NCI-H1436 treated with DMSO at 0.1 percent for 48 hours (cell line): Measurements from ENCODE around the gene ZNF770.
A peak's percentile ranks its signal among the peaks of the same experiment; 100 is the strongest.

Source experiments
- DNase-seq: peaks from one replicate; lab custom pipeline; 2025; lab: John Stamatoyannopoulos, UW

The ZNF770 gene

GRCh38 chr15:34988027-34988902 is at the start of gene ZNF770:
ZNF770 (minus strand) TSS chr15:34988287; CDS start chr15:34983434, 4,853 bp downstream.
- peak; percentile 1 for DNase-seq

DNA sequence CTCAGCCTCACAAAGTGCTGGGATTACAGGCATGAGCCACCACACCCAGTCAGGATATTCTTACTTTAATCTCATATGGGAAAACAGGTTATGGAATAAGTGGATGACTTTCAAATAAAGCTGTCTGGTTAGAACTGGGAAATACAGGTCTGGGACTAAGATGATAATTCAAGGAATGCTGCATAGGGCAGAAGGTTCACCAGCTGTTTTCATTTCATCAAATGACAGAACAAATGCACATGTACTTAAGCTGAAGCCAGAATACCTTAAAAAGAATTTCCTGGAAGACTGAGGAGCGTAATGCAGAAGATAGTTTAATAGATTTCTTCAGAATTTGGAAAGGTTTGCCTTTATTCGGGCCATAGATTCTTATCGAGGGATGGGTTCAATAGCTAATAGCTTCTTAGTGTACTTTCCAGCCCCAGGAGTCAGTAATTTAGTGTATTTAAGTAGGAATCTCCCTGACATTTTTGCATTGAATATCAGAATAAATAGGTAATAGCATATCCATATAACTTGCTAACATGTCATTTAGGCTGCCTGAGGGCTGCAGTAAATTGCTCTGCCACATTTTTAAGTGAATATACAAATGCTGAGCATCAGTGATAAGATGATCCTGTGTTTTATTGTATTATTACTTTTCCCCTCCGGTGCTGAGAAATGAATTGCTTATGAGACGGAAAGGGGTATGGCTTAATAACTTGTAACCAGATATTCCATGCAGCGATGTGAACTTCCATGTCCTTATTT is 40.3 kb upstream of the ZNF770 start:
- DNase-seq: no peak

- DNase-seq: no peak
These were observed 35.7 kb upstream of the ZNF770 start for GRCh38 chr15:35023804-35024203.

- no peak for DNase-seq
These were observed 32.9 kb upstream of the ZNF770 start for GRCh38 chr15:35020974-35021373.

GRCh38 chr15:35019404-35020327 is 31.6 kb upstream of the ZNF770 start:
- DNase-seq: no peak

DNA sequence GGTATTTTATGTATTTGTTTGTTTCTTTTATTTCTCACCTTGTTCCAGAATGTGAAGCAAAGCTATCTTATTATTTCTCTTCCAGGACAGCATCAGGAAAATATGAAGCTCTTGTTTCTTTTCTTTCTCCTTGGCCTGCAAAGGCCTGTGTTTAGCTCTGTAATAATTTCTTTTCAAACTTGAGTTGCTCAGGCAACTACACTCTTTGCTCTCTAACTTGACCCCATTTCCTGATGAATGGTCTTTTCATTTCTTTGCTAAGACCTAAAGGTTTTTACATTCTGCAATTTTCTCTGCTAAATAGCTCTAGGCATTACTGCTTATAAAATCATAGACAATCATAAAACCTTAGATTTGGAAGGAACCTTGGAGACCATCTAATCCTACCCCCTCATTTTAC is 26.2 kb upstream of the ZNF770 start:
- DNase-seq: no peak

DNA sequence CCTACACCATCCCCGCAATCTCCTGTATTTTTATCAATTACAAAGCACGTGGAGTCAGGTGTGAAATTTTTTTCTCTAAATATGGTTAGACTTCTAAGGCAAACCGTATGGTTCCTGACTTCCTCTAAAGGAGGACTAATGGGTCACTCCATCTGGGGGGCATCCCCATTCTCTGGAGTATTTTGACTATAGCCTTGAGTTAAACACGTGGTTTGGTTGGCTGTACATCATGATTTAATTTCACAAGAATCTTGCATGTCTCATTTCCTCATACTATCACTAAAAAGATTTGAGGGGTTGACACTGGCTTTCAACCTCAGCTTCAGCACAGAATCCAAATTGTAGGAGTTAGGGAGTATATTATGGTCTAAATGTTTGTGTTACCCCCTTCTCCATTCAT is 25.3 kb upstream of the ZNF770 start:
- no peak for DNase-seq

DNA sequence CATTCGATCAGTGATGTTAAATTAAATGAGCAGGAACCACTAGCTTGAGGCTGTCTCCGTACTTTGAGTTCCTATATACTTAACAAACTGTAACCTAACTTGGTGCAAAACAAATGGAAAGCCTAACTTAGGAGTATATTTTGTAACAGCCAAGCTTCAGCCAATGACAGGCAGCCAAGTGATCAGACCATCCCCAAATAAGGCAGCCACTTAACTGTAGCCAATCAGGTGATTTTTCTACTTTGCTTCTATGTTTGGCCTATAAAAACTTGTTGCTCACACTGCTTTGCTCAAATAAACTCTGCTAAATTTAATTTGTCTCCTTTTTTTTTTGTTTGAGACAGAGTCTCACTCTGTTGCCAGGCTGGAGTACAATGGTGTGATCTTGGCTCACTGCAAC is 19.3 kb upstream of the ZNF770 start:
- no peak for DNase-seq

DNA sequence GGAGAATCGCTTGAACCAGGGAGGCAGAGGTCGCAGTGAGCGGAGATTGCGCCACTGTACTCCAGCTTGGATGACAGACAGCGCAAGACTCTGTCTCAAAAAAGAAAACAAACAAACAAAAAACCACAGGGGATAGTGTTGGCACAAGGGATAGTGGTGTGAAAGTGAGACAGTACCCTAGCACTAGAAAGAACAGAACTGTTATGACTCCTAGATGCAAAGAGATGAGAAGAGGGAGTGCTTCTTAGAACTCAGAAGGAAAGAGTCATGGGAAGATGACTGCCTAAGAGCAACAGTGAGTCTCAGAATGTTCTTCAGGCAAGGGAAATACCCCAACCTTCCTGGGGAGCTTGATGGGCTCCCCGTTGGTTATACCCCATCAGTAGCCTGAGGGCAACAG is 17.8 kb upstream of the ZNF770 start:
- no peak for DNase-seq

DNA sequence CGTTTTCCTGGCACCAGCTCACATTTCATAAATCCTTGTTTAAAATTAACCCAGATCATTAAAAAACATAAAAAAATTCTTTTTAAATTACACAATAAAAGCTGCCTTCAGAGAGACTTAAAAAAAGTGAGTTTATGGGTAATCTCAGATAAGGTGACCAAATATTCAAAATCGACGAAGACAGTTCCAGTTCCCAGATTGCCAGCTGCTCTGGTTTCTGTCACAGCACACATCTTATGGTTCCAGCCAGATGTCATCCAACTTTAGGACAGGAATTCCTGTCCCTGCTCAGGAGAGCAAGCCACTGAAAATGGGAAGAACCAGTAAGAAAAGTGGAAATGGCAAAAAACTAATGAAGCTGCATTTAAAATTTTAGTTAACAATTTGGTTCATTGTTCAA is 15.8 kb upstream of the ZNF770 start:
- DNase-seq: no peak

DNA sequence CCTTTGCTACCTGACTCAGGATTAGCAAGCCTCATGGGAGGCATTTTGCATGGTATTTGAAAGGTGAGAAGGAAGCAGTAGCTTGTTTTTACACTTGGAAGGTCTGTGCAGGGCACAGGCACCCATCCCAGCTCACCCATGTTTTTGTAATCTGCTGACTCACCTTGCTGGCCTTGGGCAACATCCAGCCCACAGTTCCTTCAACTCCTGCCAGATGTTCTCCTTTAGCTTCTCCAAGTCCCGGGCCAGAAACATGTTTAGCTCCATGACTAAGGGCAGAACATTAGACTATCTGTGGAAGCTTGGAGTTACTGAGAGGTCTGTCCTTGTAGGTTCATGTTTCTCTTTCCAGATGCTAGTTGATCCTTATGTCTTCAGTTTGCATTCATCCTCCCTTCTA is 12.4 kb upstream of the ZNF770 start:
- DNase-seq: no peak

- no peak for DNase-seq
These were observed 11.8 kb upstream of the ZNF770 start for GRCh38 chr15:34999906-35000305.

GRCh38 chr15:34994925-34995324 is 6.8 kb upstream of the ZNF770 start:
- no peak for DNase-seq

GRCh38 chr15:34993877-34994276 is 5.8 kb upstream of the ZNF770 start:
- no peak for DNase-seq

DNA sequence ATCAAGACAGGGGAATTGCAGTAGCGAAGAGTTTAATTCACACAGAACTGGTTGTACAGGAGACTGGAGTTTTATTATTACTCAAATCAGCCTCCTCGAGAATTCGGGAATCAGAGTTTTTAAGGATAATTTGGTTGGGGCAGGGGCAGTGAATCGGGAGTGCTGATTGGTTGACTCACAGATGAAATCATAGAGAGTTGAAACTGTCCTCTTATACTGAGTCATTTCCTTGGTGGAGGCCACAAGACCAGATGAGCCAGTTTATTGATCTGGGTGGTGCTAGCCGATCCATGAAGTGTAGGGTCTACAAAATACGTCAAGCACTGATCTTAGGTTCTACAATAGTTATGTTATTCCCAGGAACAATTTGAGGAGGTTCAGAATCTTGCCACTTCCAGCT is 5.3 kb upstream of the ZNF770 start:
- no peak for DNase-seq

DNA sequence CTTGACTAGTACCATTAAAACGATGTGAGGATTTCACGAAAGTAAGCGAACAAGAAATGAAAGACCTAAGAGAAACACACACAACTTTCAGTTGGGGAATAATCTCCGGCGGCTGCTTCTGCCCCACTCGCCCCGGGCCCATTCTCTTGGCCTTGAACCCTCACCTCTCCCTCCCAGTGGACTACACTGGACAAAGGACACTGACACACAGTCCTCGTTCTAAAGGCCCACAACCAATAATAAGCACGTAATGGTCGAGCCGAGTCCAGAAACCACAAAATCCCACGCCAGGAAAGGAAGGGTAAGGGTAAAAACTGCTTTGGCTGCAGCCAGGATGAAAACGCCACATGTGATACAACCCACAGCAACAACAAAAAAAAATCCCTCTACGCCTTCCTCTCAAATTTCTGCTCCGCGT is 469 bp downstream of the ZNF770 start:
- DNase-seq: no peak

DNA sequence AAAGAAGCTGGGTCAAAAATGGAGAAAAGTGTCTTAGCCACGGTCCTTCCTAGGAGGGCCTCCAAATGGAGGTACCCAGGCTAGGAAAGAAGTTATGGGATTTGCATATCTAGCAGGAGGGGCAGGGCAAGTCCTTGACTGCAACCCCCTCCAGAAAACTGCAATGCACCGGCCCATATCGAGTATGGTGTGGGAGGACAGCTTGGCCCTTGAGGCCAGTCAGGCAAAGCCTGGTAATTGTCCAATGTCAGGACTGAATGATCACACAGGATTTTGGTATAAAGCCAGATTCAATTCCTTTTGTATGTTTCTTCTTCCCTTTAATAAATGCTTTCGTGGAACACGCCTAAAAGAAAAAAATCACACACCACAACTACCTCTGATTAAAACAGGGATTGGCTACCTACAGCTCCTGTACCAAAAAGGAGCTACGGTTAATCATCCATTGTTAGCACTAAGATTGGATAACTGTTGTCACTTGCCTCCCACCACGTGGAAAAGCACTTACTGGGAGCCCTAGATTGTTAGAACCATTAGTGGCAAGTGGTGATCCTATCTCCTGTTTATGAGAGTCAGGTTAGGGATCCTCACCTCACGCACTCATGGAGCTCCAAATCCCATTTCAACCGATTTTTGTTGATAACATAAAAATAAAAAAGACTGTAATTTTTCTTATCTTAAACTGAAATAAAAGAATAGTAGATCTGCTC is 1.2 kb downstream of the ZNF770 start:
- DNase-seq: no peak

DNA sequence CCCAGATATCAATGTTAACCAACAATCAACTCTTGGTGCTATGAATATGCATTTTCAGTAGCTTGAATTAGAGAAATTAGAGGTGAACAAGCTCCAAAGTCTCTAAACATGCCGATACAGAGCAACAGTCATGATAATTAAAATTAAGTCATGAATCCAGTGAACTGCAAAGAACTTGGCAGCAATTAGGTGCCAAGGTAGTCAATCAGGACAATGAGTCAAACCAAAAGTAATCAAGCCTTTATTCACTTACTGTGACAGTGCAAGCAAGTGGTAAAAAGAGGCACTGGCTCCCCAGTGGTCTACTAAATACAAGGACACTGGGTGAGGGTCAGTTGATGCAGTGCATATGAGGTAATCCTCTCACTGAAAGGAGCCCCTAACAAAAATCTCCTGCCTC is 1.8 kb downstream of the ZNF770 start:
- DNase-seq: no peak

DNA sequence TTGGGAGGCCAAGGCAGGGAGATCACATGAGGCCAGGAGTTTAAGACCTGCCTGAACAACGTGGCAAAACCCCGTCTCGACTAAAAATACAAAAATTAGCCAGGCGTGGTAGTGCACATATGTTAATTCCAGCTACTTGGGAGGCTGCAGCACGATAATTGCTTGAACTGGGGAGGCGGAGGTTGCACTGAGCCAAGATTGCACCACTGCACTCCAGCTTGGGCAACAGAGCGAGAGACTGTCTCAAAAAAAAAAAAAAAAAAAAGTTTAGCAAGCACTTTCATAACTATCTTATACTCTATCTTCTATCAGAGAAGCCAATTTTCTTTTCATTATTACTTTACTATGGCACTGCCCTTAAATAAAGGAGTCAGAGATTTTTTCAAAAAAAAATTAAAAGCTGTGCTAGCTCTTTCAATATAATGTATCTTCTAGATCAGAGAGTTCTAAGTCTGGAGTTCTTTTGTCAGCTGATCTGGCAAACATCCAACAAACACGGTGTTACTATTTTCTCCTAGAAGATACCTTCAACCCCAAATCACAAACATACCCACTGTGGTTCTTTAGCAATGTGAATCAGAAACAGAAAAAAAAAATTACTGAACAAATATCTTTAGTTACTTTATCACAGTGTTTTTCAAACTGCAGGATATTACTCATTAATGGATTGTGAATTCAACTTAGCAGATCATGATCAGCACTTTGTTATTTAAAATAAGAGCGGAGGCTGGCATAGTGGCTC is 3.0 kb downstream of the ZNF770 start:
- no peak for DNase-seq

DNA sequence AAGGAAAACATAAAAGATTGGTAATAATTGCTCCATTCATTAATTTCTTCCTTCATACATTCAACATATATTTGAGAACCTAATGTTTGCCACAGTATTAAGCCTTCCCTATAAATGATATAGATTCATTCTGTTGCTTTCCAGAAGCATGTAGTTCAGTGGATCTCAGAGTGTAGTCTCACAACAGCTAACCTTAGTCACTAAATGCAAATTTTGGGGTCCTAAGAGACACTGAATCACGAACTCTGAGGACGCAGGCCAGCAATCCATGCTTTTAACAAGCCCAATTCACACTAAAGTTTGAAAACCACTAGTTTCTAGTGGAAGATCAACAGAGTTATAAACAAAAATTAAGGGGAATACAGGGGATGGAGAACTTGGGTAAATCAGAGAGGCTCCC is 11.3 kb downstream of the ZNF770 start:
- DNase-seq: no peak

GRCh38 chr15:34976073-34976472 is 12.0 kb downstream of the ZNF770 start:
- no peak for DNase-seq
